CD4-positive, alpha-beta T cell treated with Interleukin-6 at 100 ng/mL for 8 hours (primary cell): ENCODE data around the gene ZFP36L1.
A peak's percentile ranks its signal among the peaks of the same experiment; 100 is the strongest.

Experiments
- DNase-seq: peaks from one replicate; pipeline ENCODE4 v3.0.0-alpha.2; 2020; ENCODE audit warnings: mixed read lengths, low spot score

Gene ZFP36L1

GRCh38 chr14:68795597-68796417, 2.9 kb upstream of the ZFP36L1 start:
- DNase-seq, result peak; percentile 85

DNA sequence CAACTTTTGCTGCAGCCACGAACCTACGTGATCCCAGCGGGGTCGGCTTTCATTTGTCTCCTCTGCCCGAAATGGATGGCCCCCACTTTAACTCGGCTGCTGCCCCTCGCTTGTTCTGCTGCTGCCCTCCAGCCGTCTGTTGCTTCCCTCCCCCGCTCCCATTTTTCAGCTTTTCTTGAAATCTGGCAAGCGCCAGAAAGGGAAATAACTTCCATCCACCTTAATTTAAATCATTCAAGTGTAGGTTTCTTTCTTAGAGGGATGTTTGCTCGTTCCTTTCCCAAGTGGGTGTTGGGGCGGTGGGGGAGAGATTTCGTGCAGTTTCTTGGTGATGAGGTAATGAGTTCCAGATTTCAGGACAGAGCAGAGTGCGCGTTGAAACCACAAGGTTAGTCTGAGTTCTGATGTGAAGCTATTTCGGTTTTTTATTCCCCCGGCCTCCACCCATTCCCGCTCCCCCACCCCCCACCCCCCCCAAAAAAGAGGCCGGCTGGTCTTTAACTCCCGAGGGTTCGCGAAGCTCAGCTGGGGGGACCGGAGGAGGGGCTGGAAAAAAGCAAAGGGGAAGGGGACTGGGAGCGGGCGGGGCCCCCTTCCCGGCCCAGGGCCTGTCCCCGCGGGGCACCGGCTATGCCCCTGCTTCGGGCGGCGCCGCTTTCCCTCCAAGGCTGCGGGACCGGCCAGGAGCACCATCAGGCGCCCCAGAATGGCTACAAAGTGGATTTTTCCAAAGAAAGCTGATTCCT, 2.2 kb upstream of the ZFP36L1 start:
- DNase-seq, result peak; percentile 43

DNA sequence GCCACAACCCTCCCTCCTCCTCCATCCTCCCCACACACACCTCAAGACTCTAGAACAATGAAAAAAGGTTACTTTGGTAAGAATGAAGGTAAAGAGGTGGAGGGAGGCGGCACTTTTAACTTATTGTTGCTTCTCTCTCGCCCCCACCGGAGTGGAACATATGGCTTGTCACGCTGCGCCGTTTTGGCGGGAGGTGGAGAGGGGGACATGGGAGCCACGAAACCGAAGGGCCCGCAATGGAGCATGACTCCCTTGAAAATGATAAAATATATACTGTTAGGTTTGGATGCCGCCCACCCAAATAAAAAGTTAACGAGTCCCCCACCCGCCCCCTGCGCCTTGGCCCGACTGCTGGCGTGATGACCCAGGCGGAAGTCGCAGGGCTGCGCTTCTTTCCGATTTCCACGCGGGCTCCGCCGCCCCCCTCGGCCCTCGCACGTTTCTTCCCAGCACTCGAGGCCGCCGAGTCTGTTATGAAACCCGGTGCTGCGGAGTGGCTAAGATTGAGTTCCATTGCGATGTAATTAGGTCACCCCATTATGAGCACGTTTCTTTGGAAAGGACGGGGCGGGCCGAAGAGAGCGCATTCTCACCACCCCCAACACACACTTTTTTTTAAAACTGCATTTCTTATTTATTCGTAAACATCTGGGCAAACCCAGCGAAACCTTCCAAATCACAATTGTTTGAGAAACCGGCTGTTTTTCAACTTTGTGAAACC, 1.4 kb upstream of the ZFP36L1 start:
- peak; percentile 80 for DNase-seq

DNA sequence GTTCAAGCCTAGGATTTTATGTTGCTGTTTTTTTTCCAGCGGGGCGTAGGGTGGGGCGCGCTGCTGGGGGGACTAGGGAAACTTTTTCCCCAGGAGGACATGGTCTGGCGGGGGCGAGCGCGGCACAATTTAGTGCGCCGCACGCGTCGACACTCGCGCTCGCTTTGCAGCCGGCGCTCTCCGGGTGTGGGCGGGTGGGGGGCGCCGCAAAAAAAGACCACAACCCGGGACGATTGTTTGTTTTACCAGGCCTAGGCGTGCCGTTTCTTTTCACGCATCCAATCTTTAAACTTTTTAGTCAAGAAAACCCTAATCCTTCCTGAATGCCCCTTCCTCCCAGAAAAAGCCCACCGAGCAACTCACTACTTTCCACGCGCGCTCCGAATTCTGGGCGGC, 865 bp upstream of the ZFP36L1 start:
- no peak for DNase-seq

DNA sequence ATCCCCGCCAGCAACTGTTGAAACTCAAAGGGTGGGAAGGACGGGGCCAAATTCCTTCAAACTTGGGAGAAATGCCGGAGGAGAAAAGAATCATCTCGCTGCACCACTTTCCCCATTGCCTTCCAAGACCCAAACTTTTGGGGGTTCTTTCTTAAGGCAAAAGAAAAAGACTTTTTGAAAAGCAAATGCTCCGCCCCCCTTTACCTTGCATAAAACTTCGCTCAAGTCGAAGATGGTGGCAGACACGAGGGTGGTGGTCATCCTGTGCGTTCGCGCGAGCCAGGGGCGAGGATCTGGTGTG, 239 bp downstream of the ZFP36L1 start:
- DNase-seq, result no peak

- no peak for DNase-seq
These were observed 777 bp downstream of the ZFP36L1 start for GRCh38 chr14:68791902-68792677.

DNA sequence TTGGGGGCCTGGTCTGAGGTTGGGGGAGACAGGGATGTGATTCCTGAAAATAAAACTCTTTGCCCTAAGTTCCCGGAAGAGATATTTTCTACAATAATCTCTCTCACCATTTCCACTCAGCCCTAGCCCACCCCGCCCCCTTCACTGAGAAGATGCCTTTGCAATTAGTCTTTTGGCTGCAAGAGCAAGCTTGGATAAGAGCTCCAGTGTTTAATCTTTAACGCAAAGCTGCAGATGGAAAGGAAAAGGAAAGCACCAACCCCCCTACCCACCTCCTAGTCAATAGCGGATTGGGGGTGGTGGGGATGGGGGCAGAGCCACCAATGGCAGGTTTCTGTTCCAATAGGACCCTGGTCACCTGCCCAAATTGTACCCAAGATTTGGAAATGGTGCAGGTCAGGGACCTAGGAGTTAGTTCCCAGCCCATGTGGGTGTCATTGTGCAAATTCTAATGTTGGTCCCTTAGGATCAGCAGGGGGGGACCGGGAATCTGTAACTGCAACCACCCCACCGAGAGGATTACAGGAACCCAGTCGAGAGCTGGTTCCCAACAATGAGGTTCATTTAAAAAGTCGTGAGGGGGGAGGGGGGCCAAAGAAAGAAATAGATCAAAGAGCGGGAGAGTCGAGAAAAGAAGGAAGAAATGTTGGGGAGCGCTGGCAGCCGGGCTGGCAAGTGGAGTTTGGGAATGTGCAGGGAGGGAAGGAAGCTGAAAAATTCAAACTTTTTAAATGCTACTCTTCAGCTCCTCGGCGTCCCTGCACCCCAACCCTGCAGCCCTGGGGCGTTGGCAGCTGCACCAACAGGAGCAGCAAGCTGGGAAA, 1.6 kb downstream of the ZFP36L1 start:
- no peak for DNase-seq

GRCh38 chr14:68790644-68791077, 2.2 kb downstream of the ZFP36L1 start:
- DNase-seq, result peak; percentile 52

GRCh38 chr14:68789821-68790643, 2.8 kb downstream of the ZFP36L1 start:
- no peak for DNase-seq

DNA sequence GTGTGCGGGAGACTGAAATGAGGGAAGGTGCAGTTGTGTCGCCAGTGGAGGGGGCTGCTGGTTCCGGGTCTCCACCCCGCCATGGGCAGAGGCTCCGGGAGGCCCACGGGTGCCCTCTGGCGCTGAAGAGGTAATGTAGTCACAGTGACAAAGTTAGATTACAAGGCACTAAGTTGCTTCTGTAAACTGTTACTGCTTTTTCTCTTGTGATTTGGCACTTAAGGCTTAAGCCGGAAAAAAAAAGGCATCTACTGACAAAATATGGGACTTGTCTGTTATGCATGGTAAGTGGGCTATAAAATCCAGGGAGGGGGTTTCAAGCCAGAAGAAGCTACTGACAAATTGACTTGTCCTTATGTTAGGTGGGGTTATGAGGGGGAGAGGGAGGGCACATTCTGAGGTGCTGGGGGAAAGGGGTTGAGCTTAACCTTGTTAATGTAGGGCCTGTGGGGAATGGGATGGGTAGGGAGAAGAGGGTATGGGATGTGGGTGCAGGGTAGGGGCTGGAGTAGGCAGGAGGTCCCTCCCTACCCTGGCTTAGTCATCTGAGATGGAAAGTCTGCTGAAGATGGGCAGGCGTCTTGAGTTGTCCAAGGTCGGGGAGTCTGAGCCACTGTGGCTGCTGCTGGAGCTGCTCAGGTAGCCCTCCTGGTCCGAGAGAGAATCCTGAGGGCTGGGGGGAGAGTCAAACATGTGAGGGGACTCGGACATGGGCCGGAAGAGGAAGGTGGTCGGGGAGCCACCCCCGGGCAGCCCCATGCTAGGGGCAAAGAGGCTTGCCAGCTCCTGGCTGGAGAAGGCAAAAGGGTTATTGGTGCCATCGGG, 3.7 kb downstream of the ZFP36L1 start:
- peak; percentile 90 for DNase-seq

DNA sequence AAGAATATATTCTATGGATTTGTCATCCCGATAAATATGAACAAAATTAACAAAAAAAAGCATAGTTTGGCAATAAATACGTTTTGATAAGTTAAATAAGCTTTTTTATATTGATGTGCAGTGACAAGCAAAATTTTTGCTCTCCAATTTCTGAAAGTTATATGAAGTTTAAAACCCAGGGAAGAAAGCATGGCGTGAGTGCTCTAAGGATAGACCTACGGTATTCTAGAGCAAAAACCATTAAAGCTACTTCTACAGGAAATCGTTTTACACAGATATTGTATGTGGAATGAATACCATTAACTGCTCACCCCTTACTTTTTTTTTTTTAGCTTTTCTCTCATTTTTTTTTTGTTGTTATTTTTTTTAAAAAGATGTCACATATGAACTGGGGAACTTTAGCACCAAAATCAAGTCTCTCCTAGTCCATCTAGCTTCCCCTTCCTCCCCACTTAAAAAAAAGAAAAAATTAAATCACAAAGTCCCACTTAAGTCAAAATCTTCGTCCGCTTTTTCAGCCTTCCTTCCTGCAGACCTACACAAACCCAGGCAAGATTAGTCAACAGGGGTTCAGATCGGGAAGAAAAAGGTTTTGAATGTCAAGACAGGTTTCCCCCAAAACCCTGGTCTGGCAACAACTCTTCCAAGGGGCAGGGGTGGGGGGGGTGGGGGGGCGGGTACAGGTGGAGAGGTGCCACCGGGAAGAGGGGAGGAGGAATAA, 4.4 kb downstream of the ZFP36L1 start:
- DNase-seq, result no peak

GRCh38 chr14:68787092-68787992, 5.5 kb downstream of the ZFP36L1 start:
- DNase-seq, result peak; percentile 50

DNA sequence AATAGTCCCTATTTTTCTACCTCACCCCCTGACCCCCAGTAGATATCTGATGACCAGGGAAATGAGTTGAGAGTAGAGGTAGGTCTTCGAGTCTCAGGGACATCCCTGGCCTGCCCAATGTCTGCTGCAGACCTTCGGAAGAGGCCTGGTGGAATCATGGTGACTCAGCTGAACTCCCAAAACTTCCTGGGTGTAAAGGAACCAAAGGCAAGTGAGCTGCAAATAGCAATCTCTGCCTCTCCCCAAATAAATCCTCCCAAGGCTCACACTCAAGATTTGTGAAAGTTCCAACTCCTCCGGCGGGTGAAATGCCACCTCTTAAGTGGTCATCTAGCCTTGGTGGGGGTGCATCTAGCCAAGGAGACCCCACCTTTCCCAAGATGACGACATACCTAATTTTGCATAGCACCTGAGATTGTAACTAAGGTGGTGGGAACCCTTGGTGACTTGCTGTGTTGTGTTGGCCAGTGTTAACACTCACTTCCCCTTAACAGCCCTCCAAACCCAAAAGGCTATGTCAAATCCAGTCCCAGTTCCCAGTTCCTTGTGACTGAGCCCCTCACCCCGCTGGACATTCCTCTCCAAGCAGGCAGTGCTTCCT, 6.3 kb downstream of the ZFP36L1 start:
- DNase-seq, result no peak

- peak; percentile 39 for DNase-seq
These were observed 7.1 kb downstream of the ZFP36L1 start for GRCh38 chr14:68785534-68786490.

- no peak for DNase-seq
These were observed 7.8 kb downstream of the ZFP36L1 start for GRCh38 chr14:68784978-68785533.
